AG09319 (cell line): ENCODE results near the gene DDN.

Experiments
- DNase-seq: peaks from one replicate; pipeline ENCODE4 v3.0.0-alpha.2; 2010; ENCODE audit warnings: low read depth; ENCODE audit errors: extremely low read depth
- CTCF ChIP-seq: IDR thresholded peaks from 2 replicates; pipeline ENCODE4 v1.5.1; 2011; ENCODE audit warnings: low read depth, mild to moderate bottlenecking, inconsistent platforms, low read length, moderate library complexity

DDN gene

GRCh38 chr12:48967991-48968390 is 31.2 kb downstream of the DDN start:
- TF ChIP-seq CTCF: no peak
- DNase-seq: no peak

GRCh38 chr12:48966177-48966895 is 32.8 kb downstream of the DDN start:
- no peak for TF ChIP-seq CTCF
- no peak for DNase-seq

GRCh38 chr12:48965298-48965838 is 33.8 kb downstream of the DDN start:
- TF ChIP-seq CTCF: peak; percentile 49
- no peak for DNase-seq

- no peak for DNase-seq
- no peak for TF ChIP-seq CTCF
Measured at GRCh38 chr12:48961801-48962200, 37.4 kb downstream of the DDN start.

- no peak for DNase-seq
- TF ChIP-seq CTCF: no peak
Measured at GRCh38 chr12:48961331-48961730, 37.8 kb downstream of the DDN start.

- DNase-seq: no peak
- TF ChIP-seq CTCF: no peak
Measured at GRCh38 chr12:48960834-48961233, 38.3 kb downstream of the DDN start.

GRCh38 chr12:48958049-48958388 is 41.2 kb downstream of the DDN start:
- no peak for DNase-seq
- TF ChIP-seq CTCF: no peak
